GM12874 (cell line): ENCODE measurements around the gene LRRC28.

Experiments used
- CTCF ChIP-seq: IDR thresholded peaks from 2 replicates; pipeline ENCODE4 v1.5.1; 2011; ENCODE audit warnings: low read depth, mild to moderate bottlenecking, control low read depth, low read length, moderate library complexity; ENCODE audit not compliant: insufficient read depth

The LRRC28 gene

DNA sequence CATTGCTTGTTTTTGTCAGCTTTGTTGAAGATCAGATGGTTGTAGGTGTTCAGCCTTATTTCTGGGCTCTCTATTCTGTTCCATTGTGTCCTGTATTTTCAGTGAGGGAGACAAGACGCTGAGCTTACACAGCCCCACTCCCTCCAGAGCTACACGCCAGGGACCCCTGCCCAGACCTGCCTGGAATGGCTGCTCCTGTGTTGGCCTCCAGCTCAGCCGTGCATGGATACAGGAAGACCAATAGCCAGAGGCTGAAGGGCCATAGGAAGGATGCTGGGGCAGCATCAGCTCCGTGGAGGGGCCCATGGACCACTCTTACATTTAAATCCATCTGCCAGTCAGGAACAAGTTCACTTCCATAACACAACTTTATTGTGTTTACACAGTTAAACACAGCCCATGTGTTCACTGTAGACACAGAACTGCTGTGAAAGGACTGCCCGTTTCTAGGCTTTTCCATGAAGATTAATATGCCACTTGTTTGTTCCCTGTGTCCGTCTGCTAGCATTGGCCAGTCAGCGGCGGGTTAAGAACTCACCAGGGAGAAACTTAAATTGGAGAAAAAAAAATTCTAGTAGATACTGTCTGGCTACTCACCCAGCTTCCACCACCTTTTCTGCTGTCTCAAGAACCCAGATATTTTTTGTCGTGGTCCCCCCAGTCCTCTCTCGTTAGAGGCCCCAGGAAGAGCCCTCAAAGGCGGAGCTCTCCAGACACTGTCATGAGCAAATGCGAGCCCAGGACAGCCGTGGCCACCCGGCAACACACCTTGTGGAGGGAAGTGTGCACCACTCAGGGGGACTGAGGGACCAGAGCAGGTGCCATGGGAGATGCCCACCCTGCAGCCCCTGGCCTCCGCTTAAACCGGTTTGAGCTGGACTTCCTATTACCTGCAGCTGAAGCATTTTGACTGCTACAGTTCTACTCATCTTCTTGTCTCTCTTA is 172.2 kb downstream of the LRRC28 start:
- no peak for TF ChIP-seq CTCF

DNA sequence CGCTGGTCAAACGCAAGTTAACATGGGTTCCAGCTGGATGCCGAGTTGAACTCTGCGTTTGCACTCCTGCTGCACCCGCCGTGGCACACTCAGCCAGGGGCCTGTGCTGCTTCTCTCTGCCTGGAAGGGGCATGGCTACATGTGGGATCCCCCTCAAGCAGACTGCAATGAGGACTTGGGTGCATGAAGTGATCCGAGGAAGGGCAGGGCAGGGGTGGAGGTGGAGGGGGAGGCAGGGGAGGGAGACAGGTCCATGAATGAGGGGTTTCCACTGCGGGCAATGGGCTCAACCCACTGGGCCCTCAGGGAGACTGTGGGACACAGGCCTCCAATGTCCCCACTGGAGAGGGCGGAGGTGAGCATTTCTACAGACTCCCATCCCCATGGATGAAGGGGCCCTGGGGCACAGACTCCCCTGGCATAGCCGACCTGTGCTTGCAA is 172.9 kb downstream of the LRRC28 start:
- TF ChIP-seq CTCF, result no peak

GRCh38 chr15:99424978-99425656 is 173.8 kb downstream of the LRRC28 start:
- TF ChIP-seq CTCF, result no peak

- TF ChIP-seq CTCF, result no peak
Observed at GRCh38 chr15:99425657-99426301, 174.5 kb downstream of the LRRC28 start.

GRCh38 chr15:99426431-99427105 is 175.3 kb downstream of the LRRC28 start:
- no peak for TF ChIP-seq CTCF

DNA sequence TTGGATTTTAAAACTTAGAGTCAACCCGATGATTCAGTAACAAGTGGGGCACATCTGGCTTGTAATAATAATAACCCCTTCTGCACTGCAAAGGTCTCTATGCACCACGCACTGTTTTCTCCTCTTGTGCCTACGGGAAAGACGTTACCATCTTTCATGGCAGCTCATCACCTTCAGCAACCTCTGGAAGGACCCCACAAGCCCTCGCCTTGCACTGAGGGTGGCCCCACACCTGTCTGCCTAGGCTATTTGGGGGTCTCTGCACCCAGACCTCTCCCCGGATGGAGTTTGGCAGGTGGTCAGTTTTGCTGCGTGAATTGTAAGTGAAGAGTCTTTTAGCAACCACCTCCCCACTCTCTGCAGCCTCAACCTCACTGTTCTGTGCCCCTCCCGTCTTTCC is 175.9 kb downstream of the LRRC28 start:
- TF ChIP-seq CTCF, result no peak
